Testis (tissue), 3 donors: ENCODE results near the gene INO80B. TPM values are rescaled to one million over a fixed set of nuclear protein-coding genes. Genes with fewer than 3 reads are reported as not detected.
"Not testable (repeated sequence)": the region's sequence is repeated elsewhere in the genome, so short reads cannot be mapped to it uniquely, and the experiment has no call there.

ENCODE experiments used
- DNase-seq: peaks from one replicate; pipeline ENCODE4 v3.0.0-alpha.2; 2019
- H3K27ac ChIP-seq, 2 donors: fragments of 200-600 bp; sonication (generic); one replicate each; pipeline ENCODE4 v1.5.1; 2019
- H3K27me3 ChIP-seq: fragments of 200-600 bp; sonication (generic); one replicate; pipeline ENCODE4 v1.5.1; 2019
- H3K36me3 ChIP-seq: fragments of 200-600 bp; sonication (generic); one replicate; pipeline ENCODE4 v1.5.1; 2017; ENCODE audit warnings: low read depth; ENCODE audit errors: missing control alignments
- H3K4me1 ChIP-seq: fragments of 200-600 bp; sonication (generic); one replicate; pipeline ENCODE4 v1.5.1; 2019
- H3K4me3 ChIP-seq, 2 donors: fragments of 200-600 bp; sonication (generic); one replicate each; pipeline ENCODE4 v1.5.1; 2017 to 2019
- H3K9me3 ChIP-seq: fragments of 200-600 bp; sonication (generic); one replicate; pipeline ENCODE4 v1.5.1; 2017
- POLR2A ChIP-seq: fragments of 450-650 bp; IDR thresholded peaks from one replicate; pipeline ENCODE4 v1.6.1; 2017; ENCODE audit warnings: antibody characterized with exemption, mild to moderate bottlenecking, moderate library complexity
- WGBS, 2 donors: methylation state at CpG; one replicate each; pipeline ENCODE4 v1.1.5; 2018; 5-methylcytosine and 5-hydroxymethylcytosine counted together
- intact Hi-C: fragments of 100-400 bp; cut with DNase I; formaldehyde crosslinking; loops from one replicate; pipeline ENCODE4 v1.15.1; 2023; ENCODE audit warnings: low total_unique reads
- polyA plus RNA-seq: library from polyadenylated mRNA; stranded (reverse); fragments of 350-450 nt; fragmentation: Illumina TruSeq; extraction: RNeasy Lipid Tissue Mini Kit (QIAGEN cat#74804); gene quantifications from one replicate; pipeline ENCODE4 v1.2.3, GENCODE V29; 2014; ENCODE audit warnings: low read depth, low replicate concordance; ENCODE audit not compliant: insufficient read depth
- total RNA-seq, 2 donors: library from RNA; depleted of rRNA; stranded (reverse); fragments of >200 nt; gene quantifications; one replicate each; pipeline ENCODE4 v1.2.3, GENCODE V29; 2016
- TF ChIP-seq, protein P1 (sequence below), 3 experiments: fragments of 450-650 bp in 2 of 3; fragments of 200-600 bp in 1 of 3; sonication (generic) in 1 of 3; IDR thresholded peaks; one replicate each; pipeline ENCODE4 v1.5.1; 2016 to 2019; ENCODE audit warnings: antibody characterized with exemption in 3 of 3, mild to moderate bottlenecking in 2 of 3, moderate library complexity in 1 of 3

Gene INO80B
- total and polyA plus RNA-seq, 3 donors from 2014 or later = 23.1 to 59.3 (median 27.9) TPM

DNA sequence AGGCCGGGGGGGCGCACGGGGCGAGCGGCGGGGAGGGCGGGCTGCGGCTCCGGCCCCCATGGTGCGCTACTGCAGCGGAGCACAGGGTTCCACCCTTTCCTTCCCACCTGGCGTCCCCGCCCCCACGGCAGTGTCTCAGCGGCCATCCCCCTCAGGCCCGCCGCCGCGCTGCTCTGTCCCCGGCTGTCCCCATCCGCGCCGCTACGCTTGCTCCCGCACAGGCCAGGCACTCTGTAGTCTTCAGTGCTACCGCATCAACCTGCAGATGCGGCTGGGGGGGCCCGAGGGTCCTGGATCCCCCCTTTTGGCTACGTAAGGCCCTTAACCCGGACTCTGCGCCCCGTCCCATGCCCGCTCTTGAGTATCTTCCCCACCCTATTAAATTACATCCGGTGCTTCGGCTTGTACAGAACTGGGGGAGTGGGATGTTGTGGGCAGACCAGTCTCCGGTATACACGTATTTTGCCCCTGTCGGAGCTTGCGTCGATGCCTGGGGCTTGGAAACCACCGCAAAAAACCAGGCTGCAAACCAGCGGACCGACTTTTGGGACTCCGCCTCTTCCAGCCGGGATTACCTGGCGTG lies 2.8 kb downstream of the INO80B start:
- Histone ChIP-seq H3K27ac (peak overlapping the region; percentile 93 to 99), H3K9me3 (no peaks in the 10 kb centered on the region), H3K4me3 (peak overlapping the region; percentile 68 to 75), H3K36me3 (no peaks in the 10 kb centered on the region), H3K4me1 (peaks cover 24% of the 10 kb centered on the region), H3K27me3 (no peaks in the 10 kb centered on the region)
- DNase-seq = peak; percentile 76
- TF ChIP-seq, protein P1, sequence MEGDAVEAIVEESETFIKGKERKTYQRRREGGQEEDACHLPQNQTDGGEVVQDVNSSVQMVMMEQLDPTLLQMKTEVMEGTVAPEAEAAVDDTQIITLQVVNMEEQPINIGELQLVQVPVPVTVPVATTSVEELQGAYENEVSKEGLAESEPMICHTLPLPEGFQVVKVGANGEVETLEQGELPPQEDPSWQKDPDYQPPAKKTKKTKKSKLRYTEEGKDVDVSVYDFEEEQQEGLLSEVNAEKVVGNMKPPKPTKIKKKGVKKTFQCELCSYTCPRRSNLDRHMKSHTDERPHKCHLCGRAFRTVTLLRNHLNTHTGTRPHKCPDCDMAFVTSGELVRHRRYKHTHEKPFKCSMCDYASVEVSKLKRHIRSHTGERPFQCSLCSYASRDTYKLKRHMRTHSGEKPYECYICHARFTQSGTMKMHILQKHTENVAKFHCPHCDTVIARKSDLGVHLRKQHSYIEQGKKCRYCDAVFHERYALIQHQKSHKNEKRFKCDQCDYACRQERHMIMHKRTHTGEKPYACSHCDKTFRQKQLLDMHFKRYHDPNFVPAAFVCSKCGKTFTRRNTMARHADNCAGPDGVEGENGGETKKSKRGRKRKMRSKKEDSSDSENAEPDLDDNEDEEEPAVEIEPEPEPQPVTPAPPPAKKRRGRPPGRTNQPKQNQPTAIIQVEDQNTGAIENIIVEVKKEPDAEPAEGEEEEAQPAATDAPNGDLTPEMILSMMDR (IDR thresholded peaks at IDR 0.05) = no peak
- TF ChIP-seq POLR2A = peak; percentile 85
- intact Hi-C loops = no loop called here
- 0 to 1% methylated on average over 27 to 41 of the region's 46 CpGs for WGBS, 2 donors

DNA sequence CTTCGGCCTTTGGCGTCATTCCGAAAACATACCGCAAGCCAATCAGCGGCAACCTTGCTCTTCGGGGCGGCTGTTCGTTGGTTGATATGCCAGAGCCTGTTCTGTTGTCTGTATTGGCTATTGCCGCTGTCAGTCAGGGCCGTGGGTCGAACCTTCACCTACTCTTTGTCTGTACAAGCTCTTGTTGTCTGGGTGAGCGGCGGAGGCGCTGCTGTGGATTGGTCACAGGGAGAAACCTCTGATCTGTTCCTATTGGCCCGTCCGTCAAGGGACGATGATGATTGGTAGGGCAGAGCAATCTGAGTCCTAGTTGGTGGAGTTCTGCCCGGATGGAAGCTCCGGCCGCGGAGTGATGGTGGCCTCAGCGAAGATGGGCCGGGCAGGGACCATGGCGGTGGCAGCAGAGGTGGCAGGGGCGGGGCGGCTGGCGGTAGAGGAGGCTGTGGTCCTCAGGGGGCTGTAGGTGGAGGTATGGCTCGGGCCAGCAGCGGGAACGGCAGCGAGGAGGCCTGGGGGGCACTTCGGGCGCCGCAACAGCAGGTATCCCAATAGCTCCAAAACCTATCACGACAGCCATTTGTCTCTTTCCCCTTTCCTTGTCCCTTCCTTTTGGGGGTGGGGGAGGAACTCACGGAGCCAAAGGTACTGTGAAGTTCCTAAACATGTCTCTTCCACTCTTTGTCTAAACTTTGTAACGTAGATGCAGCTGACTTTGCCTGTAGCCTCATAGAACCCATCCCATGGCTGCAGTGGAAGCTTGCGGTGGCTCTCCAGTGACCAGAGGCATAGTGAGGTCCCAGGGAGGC lies 3.4 kb downstream of the INO80B start, which contains the start of gene WBP1:
TSS of gene WBP1 (plus strand) at position 307 of the 806 bp plus-strand sequence. CDS start at position 472, 165 bp downstream.
- H3K27ac ChIP-seq = peak within 1 kb of the TSS; percentile 93 to 99
- H3K4me3 ChIP-seq = peak within 1 kb of the TSS; percentile 68 to 75
- no peaks in the 10 kb centered on the region for H3K9me3 ChIP-seq
- no peak for TF ChIP-seq POLR2A
- TF ChIP-seq, protein P1 (IDR thresholded peaks at IDR 0.05) = no peak
- no peaks in the 10 kb centered on the region for H3K27me3 ChIP-seq
- H3K4me1 ChIP-seq = peaks cover 24% of the 10 kb centered on the region
- peak; percentile 100 for DNase-seq
- intact Hi-C loops = no loop called here
- H3K36me3 ChIP-seq = no peaks in the 10 kb centered on the region
- WGBS, 2 donors = 1 to 2% methylated on average over 11 to 38 of the region's 38 CpGs

DNA sequence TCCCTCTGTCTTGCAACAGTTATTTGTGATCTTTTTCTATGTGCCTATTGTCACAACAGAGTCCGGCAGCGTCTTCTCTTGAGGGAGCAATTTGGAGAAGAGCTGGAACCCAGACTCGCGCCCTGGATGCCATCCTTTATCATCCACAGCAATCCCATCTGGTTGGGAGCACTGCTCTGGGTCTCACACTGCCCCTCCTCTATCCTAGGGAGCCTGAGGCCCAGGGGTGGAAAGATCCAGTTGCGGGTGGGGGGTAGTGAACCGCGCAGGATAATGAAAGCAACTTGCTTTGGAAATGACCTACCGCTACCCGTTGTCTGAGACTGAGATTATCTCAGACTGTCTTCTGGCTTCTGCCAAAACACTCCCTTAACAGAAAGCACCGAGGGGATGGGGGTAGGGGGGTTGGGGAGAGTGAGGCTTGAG lies 4.1 kb downstream of the INO80B start:
- no peaks in the 10 kb centered on the region for H3K9me3 ChIP-seq
- peak overlapping the region; percentile 32 to 65 for H3K27ac ChIP-seq
- DNase-seq = no peak
- H3K4me3 ChIP-seq = peak overlapping the region; percentile 58 to 68
- 2% methylated on average over 10 of the region's 10 CpGs for WGBS, 2 donors
- no peaks in the 10 kb centered on the region for H3K27me3 ChIP-seq
- H3K36me3 ChIP-seq = no peaks in the 10 kb centered on the region
- TF ChIP-seq, protein P1 (IDR thresholded peaks at IDR 0.05) = no peak
- TF ChIP-seq POLR2A = no peak
- intact Hi-C loops = no loop called here
- peaks cover 24% of the 10 kb centered on the region for H3K4me1 ChIP-seq

DNA sequence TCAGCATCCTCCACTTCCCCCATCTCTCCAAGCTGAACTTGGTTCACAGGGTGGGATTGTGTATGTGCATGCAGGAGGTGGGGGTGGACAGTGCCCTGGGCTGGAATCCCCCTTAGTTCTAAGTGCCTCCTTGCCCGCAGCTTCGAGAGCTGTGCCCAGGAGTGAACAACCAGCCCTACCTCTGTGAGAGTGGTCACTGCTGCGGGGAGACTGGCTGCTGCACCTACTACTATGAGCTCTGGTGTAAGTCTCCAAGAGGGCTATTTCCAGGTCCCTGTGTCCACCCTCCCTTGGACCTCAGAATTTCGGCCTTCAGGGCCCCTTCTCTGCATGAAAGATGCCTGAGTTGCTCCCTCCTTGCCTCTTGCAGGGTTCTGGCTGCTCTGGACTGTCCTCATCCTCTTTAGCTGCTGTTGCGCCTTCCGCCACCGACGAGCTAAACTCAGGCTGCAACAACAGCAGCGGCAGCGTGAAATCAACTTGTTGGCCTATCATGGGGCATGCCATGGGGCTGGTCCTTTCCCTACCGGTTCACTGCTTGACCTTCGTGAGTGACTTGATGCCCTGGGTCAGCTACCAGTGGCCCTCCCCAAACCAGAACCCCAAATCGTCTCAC lies 4.7 kb downstream of the INO80B start:
- H3K27ac ChIP-seq, H3K27me3 ChIP-seq, H3K9me3 ChIP-seq, H3K4me3 ChIP-seq, DNase-seq, intact Hi-C loops, H3K36me3 ChIP-seq: not testable (repeated sequence)
- 78 to 79% methylated on average over 11 to 13 of the region's 13 CpGs for WGBS, 2 donors
- peaks cover 28% of the 10 kb centered on the region for H3K4me1 ChIP-seq

DNA sequence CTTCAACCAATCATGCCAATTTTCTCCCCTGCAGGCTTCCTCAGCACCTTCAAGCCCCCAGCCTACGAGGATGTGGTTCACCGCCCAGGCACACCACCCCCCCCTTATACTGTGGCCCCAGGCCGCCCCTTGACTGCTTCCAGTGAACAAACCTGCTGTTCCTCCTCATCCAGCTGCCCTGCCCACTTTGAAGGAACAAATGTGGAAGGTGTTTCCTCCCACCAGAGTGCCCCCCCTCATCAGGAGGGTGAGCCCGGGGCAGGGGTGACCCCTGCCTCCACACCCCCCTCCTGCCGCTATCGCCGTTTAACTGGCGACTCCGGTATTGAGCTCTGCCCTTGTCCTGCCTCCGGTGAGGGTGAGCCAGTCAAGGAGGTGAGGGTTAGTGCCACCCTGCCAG lies 5.3 kb downstream of the INO80B start:
- DNase-seq, H3K27ac ChIP-seq, H3K9me3 ChIP-seq, H3K36me3 ChIP-seq, H3K27me3 ChIP-seq, H3K4me3 ChIP-seq, intact Hi-C loops: not testable (repeated sequence)
- WGBS, 2 donors = 84 to 92% methylated on average over 10 of the region's 10 CpGs
- peaks cover 27% of the 10 kb centered on the region for H3K4me1 ChIP-seq
